Activated CD4-positive, alpha-beta T cell treated with anti-CD3 and anti-CD28 coated beads, Interleukin-2, amount 10 ng/mL, durations not matched to agents 7 days and 5 days (primary cell): Measurements from ENCODE around the gene PIGT. TPM values are rescaled to one million over a fixed set of nuclear protein-coding genes. Genes with fewer than 3 reads are reported as not detected.

ENCODE experiments used
- CTCF ChIA-PET: fragments of 350-600 bp; sonication (Branson Sonifier 250); formaldehyde crosslinking; loops from one replicate; lab custom pipeline; 2021; ENCODE audit warnings: antibody characterized with exemption; lab: Charles Lee
- POLR2A ChIA-PET: fragments of 350-600 bp; sonication (Branson Sonifier 250); formaldehyde crosslinking; loops from one replicate; lab custom pipeline; 2021; ENCODE audit warnings: antibody characterized with exemption; lab: Charles Lee
- DNase-seq: peaks from one replicate; pipeline ENCODE4 v3.0.0-alpha.2; 2020
- H3K27ac Mint-ChIP-seq: one replicate; pipeline ENCODE4 v1.8.0; 2021; ENCODE audit warnings: mild to moderate bottlenecking, moderate library complexity, mixed read lengths
- H3K27me3 Mint-ChIP-seq: one replicate; pipeline ENCODE4 v1.8.0; 2021; ENCODE audit warnings: mixed read lengths
- H3K36me3 Mint-ChIP-seq: one replicate; pipeline ENCODE4 v1.8.0; 2021; ENCODE audit warnings: low read depth, mixed read lengths
- H3K4me1 Mint-ChIP-seq: one replicate; pipeline ENCODE4 v1.8.0; 2021; ENCODE audit warnings: mixed read lengths
- H3K4me3 Mint-ChIP-seq: one replicate; pipeline ENCODE4 v1.8.0; 2021; ENCODE audit warnings: mild to moderate bottlenecking, moderate library complexity, mixed read lengths
- H3K9me3 Mint-ChIP-seq: one replicate; pipeline ENCODE4 v1.8.0; 2021; ENCODE audit warnings: mixed read lengths
- total RNA-seq, 2 experiments: library from RNA; stranded (reverse); gene quantifications; one replicate each; pipeline ENCODE4 v1.2.3, GENCODE V29; 2021

PIGT gene
- total RNA-seq, 2 experiments from 2014 or later: 66.3 to 77.9 TPM

DNA sequence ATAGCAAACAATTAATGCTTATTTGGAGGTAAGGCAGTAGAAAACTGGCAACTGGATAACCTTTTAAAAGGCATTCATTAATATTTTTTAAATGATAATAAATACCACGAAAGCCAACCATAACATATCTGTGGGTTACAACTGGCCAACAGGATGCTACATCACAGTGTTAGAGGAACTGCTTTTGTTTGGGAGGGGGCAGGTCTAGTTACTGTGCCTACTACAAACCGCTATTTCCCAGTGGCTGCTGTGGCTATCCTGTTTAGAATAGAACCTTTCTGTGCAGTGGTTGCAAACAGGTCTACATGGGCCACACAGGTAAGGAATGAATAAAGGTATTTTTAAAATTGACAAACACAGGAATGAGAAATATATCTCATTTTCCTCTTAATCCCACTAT lies 976 bp downstream of the PIGT start:
- Mint-ChIP-seq H3K36me3 (peaks cover 26% of the 10 kb centered on the region), H3K9me3 (no peaks in the 10 kb centered on the region), H3K27me3 (no peaks in the 10 kb centered on the region), H3K27ac (peak overlapping the region; percentile 94), H3K4me1 (peaks cover 36% of the 10 kb centered on the region), H3K4me3 (peak overlapping the region; percentile 93)
- CTCF ChIA-PET: interaction anchor here (1.7 kb wide), 1 partner anchor 20 kb away, joined by 8 read pairs; no protein-coding TSS in a partner anchor
- POLR2A ChIA-PET: no interaction called here
- DNase-seq: peak; percentile 26

DNA sequence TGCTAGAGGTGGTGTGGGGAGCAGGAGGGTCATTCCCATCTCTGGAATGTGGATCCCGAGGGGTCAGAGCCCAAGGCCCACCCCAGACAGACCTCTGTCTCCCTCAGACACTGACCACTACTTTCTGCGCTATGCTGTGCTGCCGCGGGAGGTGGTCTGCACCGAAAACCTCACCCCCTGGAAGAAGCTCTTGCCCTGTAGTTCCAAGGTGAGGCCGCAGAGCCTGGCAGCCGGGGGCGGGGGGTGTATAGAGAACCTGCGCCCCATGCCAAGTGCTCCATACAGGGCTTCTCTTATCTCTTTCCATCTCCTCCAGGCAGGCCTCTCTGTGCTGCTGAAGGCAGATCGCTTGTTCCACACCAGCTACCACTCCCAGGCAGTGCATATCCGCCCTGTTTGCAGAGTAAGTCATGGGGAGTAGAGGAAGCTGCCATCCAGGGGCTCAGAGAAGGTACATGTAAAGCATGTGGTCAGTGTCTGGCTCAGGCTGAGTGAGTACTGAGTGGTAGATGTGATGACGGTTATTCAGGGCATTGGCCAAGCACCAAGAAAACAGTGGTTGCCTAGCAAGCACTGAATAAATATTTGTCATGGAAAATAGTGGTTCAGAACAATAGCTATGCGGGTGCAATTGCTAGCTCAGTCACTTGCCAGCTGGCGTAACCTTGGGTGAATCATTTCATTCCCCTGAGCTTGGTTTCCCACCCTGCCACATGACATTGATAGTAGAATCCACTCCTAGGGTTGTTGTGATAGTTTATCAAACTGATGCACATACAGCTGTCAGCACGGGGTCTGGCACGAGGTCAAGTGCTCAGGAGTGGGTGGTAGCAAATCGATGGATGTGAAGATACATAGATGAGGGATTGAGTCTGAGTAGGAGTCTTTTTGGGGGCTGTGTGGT lies 3.5 kb downstream of the PIGT start:
- Mint-ChIP-seq H3K36me3 (peaks cover 36% of the 10 kb centered on the region), H3K27ac (peak overlapping the region; percentile 15), H3K4me1 (peaks cover 34% of the 10 kb centered on the region), H3K4me3 (no peak overlapping the region), H3K9me3 (no peaks in the 10 kb centered on the region), H3K27me3 (no peaks in the 10 kb centered on the region)
- no peak for DNase-seq
- ChIA-PET CTCF (interaction anchor here (0.8 to 1.5 kb wide), 7 partner anchors 8 to 70 kb away, joined by 3 to 7 read pairs (median 3); partner anchors contain the start of gene SYS1), POLR2A (interaction anchor here (0.6 kb wide), 1 partner anchor 12 kb away, joined by 3 read pairs; no protein-coding TSS in a partner anchor)

DNA sequence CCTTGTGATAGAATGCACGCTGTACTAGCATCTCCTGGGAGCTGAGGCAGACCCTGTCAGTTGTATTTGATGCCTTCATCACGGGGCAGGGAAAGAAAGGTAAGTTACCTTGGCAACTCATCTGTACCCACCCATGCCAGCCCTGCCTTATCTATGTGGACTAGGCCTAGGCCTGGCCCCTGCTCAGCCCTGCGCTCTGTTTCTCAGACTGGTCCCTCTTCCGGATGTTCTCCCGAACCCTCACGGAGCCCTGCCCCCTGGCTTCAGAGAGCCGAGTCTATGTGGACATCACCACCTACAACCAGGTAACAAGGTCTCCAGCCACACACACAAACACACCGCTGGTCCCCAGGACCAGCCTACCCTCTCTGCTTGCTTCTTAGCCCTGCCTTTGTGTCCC lies 4.2 kb downstream of the PIGT start:
- H3K4me3 Mint-ChIP-seq: no peak overlapping the region
- H3K36me3 Mint-ChIP-seq: peaks cover 41% of the 10 kb centered on the region
- ChIA-PET POLR2A (interaction anchor here (0.6 kb wide), 1 partner anchor 13 kb away, joined by 3 read pairs; no protein-coding TSS in a partner anchor), CTCF (interaction anchor here (0.9 to 1.5 kb wide), 5 partner anchors 9 to 71 kb away, joined by 3 to 7 read pairs (median 3); partner anchors contain the start of gene SYS1)
- H3K4me1 Mint-ChIP-seq: peaks cover 31% of the 10 kb centered on the region
- H3K9me3 Mint-ChIP-seq: no peaks in the 10 kb centered on the region
- no peaks in the 10 kb centered on the region for H3K27me3 Mint-ChIP-seq
- H3K27ac Mint-ChIP-seq: no peak overlapping the region
- no peak for DNase-seq

DNA sequence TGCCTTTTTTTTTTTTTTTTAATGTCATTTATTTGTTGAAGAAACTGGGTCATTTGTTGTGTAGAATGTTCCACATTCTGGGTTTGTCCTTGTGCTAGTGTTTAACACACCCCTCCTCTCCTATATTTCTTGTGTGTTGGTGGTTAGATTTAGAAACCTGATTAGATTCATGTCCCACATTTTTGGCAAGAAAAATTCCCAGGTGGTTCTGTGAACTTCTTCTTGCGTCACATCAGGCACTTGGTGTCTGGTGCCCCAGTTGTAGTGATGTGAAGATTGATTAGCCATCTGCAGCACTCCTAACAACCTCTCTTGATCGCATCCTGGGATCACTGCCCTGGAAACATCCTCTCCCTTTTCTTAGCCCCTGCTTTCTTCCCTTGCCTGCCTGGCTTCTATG lies 7.8 kb downstream of the PIGT start:
- H3K27me3 Mint-ChIP-seq: no peaks in the 10 kb centered on the region

DNA sequence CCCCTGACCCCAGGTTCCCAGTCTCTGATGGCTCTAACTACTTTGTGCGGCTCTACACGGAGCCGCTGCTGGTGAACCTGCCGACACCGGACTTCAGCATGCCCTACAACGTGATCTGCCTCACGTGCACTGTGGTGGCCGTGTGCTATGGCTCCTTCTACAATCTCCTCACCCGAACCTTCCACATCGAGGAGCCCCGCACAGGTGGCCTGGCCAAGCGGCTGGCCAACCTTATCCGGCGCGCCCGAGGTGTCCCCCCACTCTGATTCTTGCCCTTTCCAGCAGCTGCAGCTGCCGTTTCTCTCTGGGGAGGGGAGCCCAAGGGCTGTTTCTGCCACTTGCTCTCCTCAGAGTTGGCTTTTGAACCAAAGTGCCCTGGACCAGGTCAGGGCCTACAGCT lies 9.6 kb downstream of the PIGT start:
- Mint-ChIP-seq H3K4me3 (no peak overlapping the region), H3K27me3 (no peaks in the 10 kb centered on the region), H3K9me3 (no peaks in the 10 kb centered on the region), H3K27ac (no peak overlapping the region), H3K36me3 (peaks cover 34% of the 10 kb centered on the region), H3K4me1 (no peaks in the 10 kb centered on the region)
- ChIA-PET POLR2A (no interaction called here), CTCF (interaction anchor here (4.7 kb wide), 1 partner anchor 12 kb away, joined by 25 read pairs; no protein-coding TSS in a partner anchor)
- DNase-seq: no peak

More for the DNA sequence above, 7.8 kb downstream of the PIGT start:
- no peaks in the 10 kb centered on the region for H3K9me3 Mint-ChIP-seq
- no peak for DNase-seq
- POLR2A ChIA-PET: no interaction called here
- H3K4me3 Mint-ChIP-seq: no peak overlapping the region
- CTCF ChIA-PET: no interaction called here
- H3K36me3 Mint-ChIP-seq: peaks cover 49% of the 10 kb centered on the region
- H3K27ac Mint-ChIP-seq: no peak overlapping the region
- H3K4me1 Mint-ChIP-seq: peaks cover 6% of the 10 kb centered on the region

DNA sequence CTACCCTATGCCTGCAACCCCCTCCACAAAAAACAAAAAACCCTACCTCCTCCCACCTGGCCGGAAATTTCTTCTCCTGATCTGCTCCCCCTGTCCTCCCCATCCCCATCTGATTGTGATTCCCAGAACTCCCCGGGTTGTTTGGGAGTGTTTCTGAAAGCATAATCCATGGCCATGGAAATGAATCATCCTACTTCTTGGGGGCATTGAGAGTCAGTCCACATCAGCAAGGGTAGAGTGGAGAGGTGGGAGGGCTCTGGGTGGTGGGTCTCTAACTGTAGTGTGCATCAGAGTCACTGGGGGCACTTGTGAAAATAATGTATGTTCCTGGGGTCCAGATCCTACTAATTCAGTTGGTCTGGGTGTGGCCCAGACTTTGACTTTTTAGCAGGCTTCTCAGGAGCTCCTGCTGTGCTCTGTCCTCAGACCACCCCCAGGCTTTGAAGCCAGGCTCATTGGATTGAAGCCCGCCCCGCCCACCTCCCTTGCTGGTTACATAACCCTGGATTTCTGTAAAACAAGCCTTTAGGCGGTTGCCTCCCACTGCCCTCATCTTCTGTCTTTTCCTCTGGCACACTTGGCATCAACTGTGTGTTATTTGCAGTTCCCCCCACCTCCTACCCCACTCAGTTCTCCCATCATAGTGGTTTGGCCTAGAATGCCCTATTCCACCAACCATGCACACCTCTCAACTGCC lies 10.5 kb downstream of the PIGT start:
- H3K4me1 Mint-ChIP-seq: peaks cover 2% of the 10 kb centered on the region

DNA sequence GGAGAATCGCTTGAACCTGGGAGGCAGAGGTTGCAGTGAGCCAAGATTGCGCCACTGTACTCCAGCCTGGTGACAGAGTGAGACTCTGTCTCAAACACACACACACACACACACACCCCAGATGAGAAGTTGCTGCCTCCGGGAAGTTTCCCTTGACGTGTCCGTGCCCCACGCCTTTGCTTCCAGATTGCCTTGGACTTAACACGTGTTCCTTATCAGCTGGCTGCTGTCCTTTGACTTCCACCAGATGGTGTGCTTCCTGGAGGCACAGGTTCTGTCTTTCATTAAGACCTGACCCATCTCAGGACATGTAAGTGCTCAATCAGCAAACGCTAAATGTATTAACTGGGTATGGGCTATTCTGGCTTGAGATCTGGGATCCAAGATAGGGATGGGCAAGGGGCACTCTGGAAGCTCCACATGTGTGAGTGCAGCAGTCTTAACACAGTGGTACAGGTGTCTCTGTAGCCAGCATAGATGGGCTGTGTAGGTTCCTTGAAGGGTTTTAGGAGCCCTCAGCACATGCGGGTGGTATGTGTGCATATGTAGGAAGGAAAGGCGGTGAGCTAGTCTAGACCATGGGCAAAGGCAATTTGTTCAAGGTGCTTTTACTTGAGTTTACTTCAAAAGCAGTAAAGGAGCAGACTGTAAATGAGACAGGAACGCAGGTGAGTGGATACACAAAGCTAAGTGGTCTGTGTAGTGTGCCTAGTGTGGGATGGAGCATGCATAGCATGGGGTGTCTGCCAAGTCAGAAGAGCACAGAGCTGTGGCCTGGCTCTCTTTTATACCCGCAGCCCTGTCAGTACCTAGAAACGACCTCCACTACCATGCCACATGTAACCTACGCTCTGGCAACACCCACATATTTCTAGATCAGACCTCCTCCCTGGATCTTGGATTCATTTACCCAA lies 11.6 kb downstream of the PIGT start:
- no peaks in the 10 kb centered on the region for H3K27me3 Mint-ChIP-seq
- H3K4me1 Mint-ChIP-seq: peaks cover 11% of the 10 kb centered on the region
- H3K36me3 Mint-ChIP-seq: peaks cover 33% of the 10 kb centered on the region
- POLR2A ChIA-PET: no interaction called here
- no peak overlapping the region for H3K27ac Mint-ChIP-seq
- no peaks in the 10 kb centered on the region for H3K9me3 Mint-ChIP-seq
- no peak overlapping the region for H3K4me3 Mint-ChIP-seq
- CTCF ChIA-PET: interaction anchor here (0.6 to 4.7 kb wide), 5 partner anchors 10 to 106 kb away, joined by 3 to 25 read pairs (median 6); partner anchors contain the start of gene SYS1
- DNase-seq: no peak

More for the DNA sequence above, 10.5 kb downstream of the PIGT start:
- Mint-ChIP-seq H3K27ac (peak overlapping the region; percentile 50), H3K4me3 (no peak overlapping the region), H3K36me3 (peaks cover 31% of the 10 kb centered on the region), H3K27me3 (no peaks in the 10 kb centered on the region), H3K9me3 (no peaks in the 10 kb centered on the region)
- POLR2A ChIA-PET: no interaction called here
- CTCF ChIA-PET: interaction anchor here (1.9 to 4.7 kb wide), 2 partner anchors 11 to 63 kb away, joined by 6 to 25 read pairs; partner anchors contain the start of gene SYS1
- DNase-seq: no peak

DNA sequence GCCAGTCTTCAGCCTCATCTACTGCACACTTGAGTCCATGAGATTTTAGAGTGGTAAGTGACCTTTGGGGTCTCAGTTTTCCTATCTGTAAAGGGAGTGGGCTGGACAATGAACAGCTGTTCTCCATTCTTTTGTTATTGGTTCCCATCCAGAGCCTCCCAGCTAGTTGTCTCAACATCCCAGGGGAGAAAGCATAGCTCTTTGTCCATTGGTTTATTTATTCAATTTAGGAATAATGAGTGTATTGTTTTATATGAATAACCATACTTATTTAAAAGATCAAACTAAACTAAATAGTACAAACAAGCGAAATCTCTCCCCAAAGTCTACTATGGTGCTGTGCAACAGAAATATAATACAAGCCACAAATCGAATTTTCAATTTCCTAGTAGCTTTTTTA lies 13.7 kb downstream of the PIGT start:
- POLR2A ChIA-PET: interaction anchor here (0.7 kb wide), 1 partner anchor 1319 kb away, joined by 5 read pairs; no protein-coding TSS in a partner anchor
- Mint-ChIP-seq H3K27ac (no peak overlapping the region), H3K9me3 (no peaks in the 10 kb centered on the region)

DNA sequence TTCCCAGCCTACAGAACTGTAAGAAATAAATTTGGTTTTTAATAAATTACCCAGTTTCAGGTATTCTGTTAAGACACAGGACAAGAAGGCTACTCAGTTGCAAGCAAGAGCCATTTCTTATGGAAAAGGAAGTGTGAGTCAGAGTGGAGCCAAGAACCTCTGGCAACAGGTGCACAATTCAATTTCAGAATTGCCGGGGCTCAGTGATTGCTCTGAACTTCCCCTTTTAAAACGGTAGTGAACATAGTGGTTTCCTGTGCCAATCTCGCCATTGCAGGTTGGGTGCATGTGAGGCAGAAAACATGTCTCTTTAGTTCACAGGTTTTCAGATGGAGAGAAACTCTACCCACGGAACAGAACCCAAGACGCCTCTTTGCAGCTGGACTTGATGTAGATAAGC lies 16.4 kb downstream of the PIGT start:
- peaks cover 26% of the 10 kb centered on the region for H3K4me1 Mint-ChIP-seq
- DNase-seq: peak; percentile 35
- CTCF ChIA-PET: interaction anchor here (0.8 to 1.8 kb wide), 4 partner anchors 14 to 69 kb away, joined by 3 to 6 read pairs (median 4); partner anchors contain the start of gene SYS1
- no peak overlapping the region for H3K27ac Mint-ChIP-seq
- H3K27me3 Mint-ChIP-seq: no peaks in the 10 kb centered on the region
- POLR2A ChIA-PET: no interaction called here
- no peak overlapping the region for H3K4me3 Mint-ChIP-seq
- H3K36me3 Mint-ChIP-seq: peaks cover 13% of the 10 kb centered on the region
- no peaks in the 10 kb centered on the region for H3K9me3 Mint-ChIP-seq

More for the DNA sequence above, 13.7 kb downstream of the PIGT start:
- no peak for DNase-seq
- Mint-ChIP-seq H3K27me3 (no peaks in the 10 kb centered on the region), H3K36me3 (peaks cover 25% of the 10 kb centered on the region), H3K4me1 (peaks cover 18% of the 10 kb centered on the region), H3K4me3 (no peak overlapping the region)
- CTCF ChIA-PET: interaction anchor here (0.7 to 4.7 kb wide), 8 partner anchors 8 to 288 kb away, joined by 3 to 25 read pairs (median 3); no protein-coding TSS in a partner anchor

DNA sequence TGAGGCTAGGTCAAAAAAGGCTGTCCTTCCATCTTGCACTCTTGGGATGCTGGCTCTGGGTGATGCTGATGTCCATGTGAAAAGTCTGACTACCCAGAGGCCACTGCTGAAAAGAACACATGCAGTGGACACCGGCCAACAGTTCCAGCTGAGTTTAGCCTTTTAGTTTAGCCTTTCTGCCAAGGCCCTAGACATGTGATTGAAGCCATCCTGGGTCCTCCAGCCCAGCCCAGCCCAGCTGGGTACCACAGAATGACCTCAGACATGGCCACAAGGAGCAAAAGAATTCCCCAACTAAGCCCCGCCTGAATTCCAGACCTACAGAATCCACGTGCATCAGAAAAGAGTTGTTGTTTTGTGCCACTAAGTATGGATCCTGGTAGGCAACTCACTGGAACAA lies 17.4 kb downstream of the PIGT start:
- no peak overlapping the region for H3K27ac Mint-ChIP-seq
- H3K4me3 Mint-ChIP-seq: no peak overlapping the region
- peaks cover 26% of the 10 kb centered on the region for H3K4me1 Mint-ChIP-seq
- H3K9me3 Mint-ChIP-seq: no peaks in the 10 kb centered on the region
- H3K27me3 Mint-ChIP-seq: no peaks in the 10 kb centered on the region
- no peak for DNase-seq
- POLR2A ChIA-PET: no interaction called here
- peaks cover 12% of the 10 kb centered on the region for H3K36me3 Mint-ChIP-seq
- CTCF ChIA-PET: interaction anchor here (1.1 to 1.2 kb wide), 2 partner anchors 53 to 59 kb away, joined by 3 to 5 read pairs; no protein-coding TSS in a partner anchor

DNA sequence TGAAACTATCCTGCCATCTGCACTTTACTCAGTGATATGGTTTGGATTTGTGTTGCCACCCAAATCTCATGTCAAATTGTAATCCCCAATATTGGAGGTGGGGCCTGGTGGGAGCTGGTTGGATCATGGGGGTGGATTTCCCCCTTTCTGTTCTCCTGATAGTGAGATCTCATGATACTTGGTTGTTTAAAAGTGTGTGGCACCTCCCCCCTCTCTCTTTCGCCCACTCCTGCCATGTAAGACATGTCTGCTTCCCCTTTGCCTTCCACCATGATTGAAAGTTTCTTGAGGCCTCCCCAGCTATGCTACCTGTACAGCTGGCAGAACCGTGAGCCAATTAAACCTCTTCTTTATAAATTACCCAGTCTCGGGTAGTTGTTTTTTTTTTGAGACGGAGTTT lies 18.0 kb downstream of the PIGT start:
- no peak for DNase-seq
- ChIA-PET POLR2A (no interaction called here), CTCF (interaction anchor here (1.1 to 5.1 kb wide), 2 partner anchors 54 to 60 kb away, joined by 3 to 76 read pairs; no protein-coding TSS in a partner anchor)
- Mint-ChIP-seq H3K27me3 (no peaks in the 10 kb centered on the region), H3K27ac (no peak overlapping the region), H3K9me3 (no peaks in the 10 kb centered on the region), H3K4me3 (no peak overlapping the region), H3K4me1 (peaks cover 26% of the 10 kb centered on the region), H3K36me3 (peaks cover 12% of the 10 kb centered on the region)
